Stimulated activated memory B cell treated with anti-CD40 and anti-IgM and Interleukin-4, amounts not matched to agents 10 μg/mL and 1 μg/mL and 100 μg/mL, for 72 hours (primary cell): ENCODE measurements around the gene HECTD4.

Source experiments
- ATAC-seq: fragments of 150-1000 bp; cut with Tn5 transposase; 2 replicates; pipeline ENCODE4 v1.10.0; 2021
- H3K27ac Mint-ChIP-seq: one replicate; pipeline ENCODE4 v1.8.0; 2022; ENCODE audit warnings: mild to moderate bottlenecking, mixed read lengths
- H3K27me3 Mint-ChIP-seq: one replicate; pipeline ENCODE4 v1.8.0; 2022; ENCODE audit warnings: mixed read lengths
- H3K36me3 Mint-ChIP-seq: one replicate; pipeline ENCODE4 v1.8.0; 2022; ENCODE audit warnings: mixed read lengths
- H3K4me1 Mint-ChIP-seq: one replicate; pipeline ENCODE4 v1.8.0; 2022; ENCODE audit warnings: mixed read lengths
- H3K4me3 Mint-ChIP-seq: one replicate; pipeline ENCODE4 v1.8.0; 2022; ENCODE audit warnings: mild to moderate bottlenecking, moderate library complexity, mixed read lengths
- H3K9me3 Mint-ChIP-seq: one replicate; pipeline ENCODE4 v1.8.0; 2022; ENCODE audit warnings: mixed read lengths

Gene HECTD4

GRCh38 chr12:112325157-112325556 is 57.1 kb downstream of the HECTD4 start:
- H3K27ac Mint-ChIP-seq = no peak overlapping the region
- peaks cover 47% of the 10 kb centered on the region for H3K4me1 Mint-ChIP-seq
- H3K9me3 Mint-ChIP-seq = no peaks in the 10 kb centered on the region
- no peaks in the 10 kb centered on the region for H3K27me3 Mint-ChIP-seq
- H3K36me3 Mint-ChIP-seq = no peaks in the 10 kb centered on the region
- no peak overlapping the region for H3K4me3 Mint-ChIP-seq
- no peak for ATAC-seq

GRCh38 chr12:112322882-112323547 is 59.2 kb downstream of the HECTD4 start:
- H3K27me3 Mint-ChIP-seq = no peaks in the 10 kb centered on the region
- peaks cover 17% of the 10 kb centered on the region for H3K36me3 Mint-ChIP-seq
- no peak for ATAC-seq
- no peak overlapping the region for H3K4me3 Mint-ChIP-seq
- no peak overlapping the region for H3K27ac Mint-ChIP-seq
- peaks cover 38% of the 10 kb centered on the region for H3K4me1 Mint-ChIP-seq
- no peaks in the 10 kb centered on the region for H3K9me3 Mint-ChIP-seq

GRCh38 chr12:112322441-112322840 is 59.8 kb downstream of the HECTD4 start:
- Mint-ChIP-seq H3K9me3 (no peaks in the 10 kb centered on the region), H3K4me1 (peaks cover 35% of the 10 kb centered on the region), H3K4me3 (no peak overlapping the region), H3K27ac (no peak overlapping the region), H3K36me3 (peaks cover 20% of the 10 kb centered on the region), H3K27me3 (no peaks in the 10 kb centered on the region)
- ATAC-seq = no peak

- peaks cover 24% of the 10 kb centered on the region for H3K36me3 Mint-ChIP-seq
- H3K9me3 Mint-ChIP-seq = no peaks in the 10 kb centered on the region
- H3K27me3 Mint-ChIP-seq = no peaks in the 10 kb centered on the region
- no peak overlapping the region for H3K27ac Mint-ChIP-seq
- peaks cover 33% of the 10 kb centered on the region for H3K4me1 Mint-ChIP-seq
- ATAC-seq = no peak
- no peak overlapping the region for H3K4me3 Mint-ChIP-seq
Measured at GRCh38 chr12:112321245-112321644, 61.0 kb downstream of the HECTD4 start.

GRCh38 chr12:112319395-112319794 is 62.8 kb downstream of the HECTD4 start:
- H3K4me3 Mint-ChIP-seq = no peak overlapping the region
- no peaks in the 10 kb centered on the region for H3K27me3 Mint-ChIP-seq
- peaks cover 28% of the 10 kb centered on the region for H3K36me3 Mint-ChIP-seq
- H3K9me3 Mint-ChIP-seq = no peaks in the 10 kb centered on the region
- ATAC-seq = no peak
- peaks cover 28% of the 10 kb centered on the region for H3K4me1 Mint-ChIP-seq
- no peak overlapping the region for H3K27ac Mint-ChIP-seq

- Mint-ChIP-seq H3K27me3 (no peaks in the 10 kb centered on the region), H3K27ac (no peak overlapping the region), H3K36me3 (peaks cover 35% of the 10 kb centered on the region), H3K4me3 (no peak overlapping the region), H3K4me1 (peaks cover 12% of the 10 kb centered on the region), H3K9me3 (no peaks in the 10 kb centered on the region)
- no peak for ATAC-seq
Measured at GRCh38 chr12:112317481-112317880, 64.8 kb downstream of the HECTD4 start.

GRCh38 chr12:112314981-112315380 is 67.2 kb downstream of the HECTD4 start:
- Mint-ChIP-seq H3K4me3 (no peak overlapping the region), H3K4me1 (no peaks in the 10 kb centered on the region), H3K27me3 (no peaks in the 10 kb centered on the region), H3K27ac (no peak overlapping the region), H3K9me3 (no peaks in the 10 kb centered on the region), H3K36me3 (peaks cover 49% of the 10 kb centered on the region)
- no peak for ATAC-seq

GRCh38 chr12:112309797-112310196 is 72.4 kb downstream of the HECTD4 start:
- no peaks in the 10 kb centered on the region for H3K4me1 Mint-ChIP-seq
- H3K27me3 Mint-ChIP-seq = no peaks in the 10 kb centered on the region
- no peak overlapping the region for H3K27ac Mint-ChIP-seq
- H3K9me3 Mint-ChIP-seq = no peaks in the 10 kb centered on the region
- no peak for ATAC-seq
- no peak overlapping the region for H3K4me3 Mint-ChIP-seq
- H3K36me3 Mint-ChIP-seq = peaks cover 42% of the 10 kb centered on the region

- no peaks in the 10 kb centered on the region for H3K9me3 Mint-ChIP-seq
- ATAC-seq = no peak
- H3K36me3 Mint-ChIP-seq = peaks cover 43% of the 10 kb centered on the region
- no peaks in the 10 kb centered on the region for H3K27me3 Mint-ChIP-seq
- peak overlapping the region; percentile 10 for H3K27ac Mint-ChIP-seq
- H3K4me1 Mint-ChIP-seq = peaks cover under 1% of the 10 kb centered on the region
- H3K4me3 Mint-ChIP-seq = no peak overlapping the region
Measured at GRCh38 chr12:112308652-112309051, 73.6 kb downstream of the HECTD4 start.

GRCh38 chr12:112308161-112308560 is 74.1 kb downstream of the HECTD4 start:
- peaks cover 5% of the 10 kb centered on the region for H3K4me1 Mint-ChIP-seq
- no peak overlapping the region for H3K27ac Mint-ChIP-seq

GRCh38 chr12:112307317-112308011 is 74.8 kb downstream of the HECTD4 start:
- Mint-ChIP-seq H3K27ac (no peak overlapping the region), H3K4me1 (peaks cover 12% of the 10 kb centered on the region), H3K36me3 (peaks cover 48% of the 10 kb centered on the region), H3K27me3 (no peaks in the 10 kb centered on the region), H3K9me3 (no peaks in the 10 kb centered on the region), H3K4me3 (no peak overlapping the region)
- ATAC-seq = no peak

More at GRCh38 chr12:112308161-112308560, 74.1 kb downstream of the HECTD4 start:
- no peaks in the 10 kb centered on the region for H3K9me3 Mint-ChIP-seq
- no peak for ATAC-seq
- no peak overlapping the region for H3K4me3 Mint-ChIP-seq
- no peaks in the 10 kb centered on the region for H3K27me3 Mint-ChIP-seq
- H3K36me3 Mint-ChIP-seq = peaks cover 48% of the 10 kb centered on the region

GRCh38 chr12:112305951-112306350 is 76.3 kb downstream of the HECTD4 start:
- H3K36me3 Mint-ChIP-seq = peaks cover 45% of the 10 kb centered on the region
- no peaks in the 10 kb centered on the region for H3K27me3 Mint-ChIP-seq
- peaks cover 13% of the 10 kb centered on the region for H3K4me1 Mint-ChIP-seq
- no peak overlapping the region for H3K4me3 Mint-ChIP-seq
- no peak for ATAC-seq
- H3K27ac Mint-ChIP-seq = no peak overlapping the region
- no peaks in the 10 kb centered on the region for H3K9me3 Mint-ChIP-seq

- no peaks in the 10 kb centered on the region for H3K27me3 Mint-ChIP-seq
- H3K4me3 Mint-ChIP-seq = no peak overlapping the region
- H3K36me3 Mint-ChIP-seq = peaks cover 45% of the 10 kb centered on the region
- no peaks in the 10 kb centered on the region for H3K9me3 Mint-ChIP-seq
- no peak overlapping the region for H3K27ac Mint-ChIP-seq
- peaks cover 13% of the 10 kb centered on the region for H3K4me1 Mint-ChIP-seq
- no peak for ATAC-seq
Measured at GRCh38 chr12:112304436-112304835, 77.8 kb downstream of the HECTD4 start.

GRCh38 chr12:112303799-112304198 is 78.4 kb downstream of the HECTD4 start:
- Mint-ChIP-seq H3K36me3 (peaks cover 39% of the 10 kb centered on the region), H3K4me1 (peaks cover 13% of the 10 kb centered on the region), H3K27ac (peak overlapping the region; percentile 92), H3K4me3 (no peak overlapping the region), H3K9me3 (no peaks in the 10 kb centered on the region), H3K27me3 (no peaks in the 10 kb centered on the region)
- no peak for ATAC-seq

GRCh38 chr12:112303004-112303403 is 79.2 kb downstream of the HECTD4 start:
- Mint-ChIP-seq H3K36me3 (peaks cover 35% of the 10 kb centered on the region), H3K27ac (peak overlapping the region; percentile 92), H3K4me3 (no peak overlapping the region), H3K9me3 (no peaks in the 10 kb centered on the region), H3K27me3 (no peaks in the 10 kb centered on the region), H3K4me1 (peaks cover 13% of the 10 kb centered on the region)
- ATAC-seq = peak; percentile 99

GRCh38 chr12:112299704-112300103 is 82.5 kb downstream of the HECTD4 start:
- Mint-ChIP-seq H3K27me3 (no peaks in the 10 kb centered on the region), H3K27ac (no peak overlapping the region), H3K4me3 (no peak overlapping the region)

More at GRCh38 chr12:112299704-112300103, 82.5 kb downstream of the HECTD4 start:
- H3K36me3 Mint-ChIP-seq = peaks cover 29% of the 10 kb centered on the region
- H3K9me3 Mint-ChIP-seq = no peaks in the 10 kb centered on the region
- H3K4me1 Mint-ChIP-seq = peaks cover 13% of the 10 kb centered on the region
- ATAC-seq = no peak
